Measurements from ENCODE around the gene BACH2. TPM values are rescaled to one million over a fixed set of nuclear protein-coding genes. Genes with fewer than 3 reads are reported as not detected.

The BACH2 gene
- polyA plus RNA-seq, 1 donor from 2014 or later: 45.5 TPM

DNA sequence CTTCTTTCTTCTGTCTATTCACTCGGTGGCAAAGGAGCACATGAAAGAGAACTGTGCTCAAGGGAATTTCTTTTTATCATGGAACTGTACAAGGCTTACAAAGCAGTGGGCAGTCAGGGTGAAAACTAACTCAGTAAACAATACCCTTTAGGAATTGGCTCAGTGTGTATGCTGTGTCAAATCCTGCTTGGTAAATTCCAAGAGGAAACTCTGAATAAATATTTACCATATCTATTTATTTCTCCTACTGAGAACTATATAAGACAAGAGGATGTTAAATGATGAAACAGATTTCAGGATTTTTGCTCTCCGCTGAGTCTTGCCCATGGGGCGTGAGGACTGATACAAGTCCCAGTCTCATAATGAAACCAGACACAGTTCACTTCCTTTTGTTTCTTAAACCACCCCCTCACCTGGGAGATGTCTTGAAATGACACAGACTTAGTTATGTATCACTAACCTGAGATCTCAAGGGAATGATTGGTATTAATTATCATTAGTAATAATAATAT lies 188.8 kb downstream of the BACH2 start:
- Histone ChIP-seq H3K4me3 (ENCODE audit: low read length) (no peak overlapping the region), H3K4me2 (ENCODE audit: low read length) (no peak overlapping the region), H3K9ac (ENCODE audit: low read length) (no peak overlapping the region), H3F3A (ENCODE audit: insufficient read depth, low read length, poor library complexity, severe bottlenecking) (no peaks in the 10 kb centered on the region), H3K9me2 (ENCODE audit: insufficient read depth, low read length) (no peaks in the 10 kb centered on the region), H3K27ac (ENCODE audit: low read length) (no peak overlapping the region), H3K27me3 (ENCODE audit: insufficient read depth, low read depth, low read length) (no peaks in the 10 kb centered on the region), H4K20me1 (ENCODE audit: insufficient read depth) (no peaks in the 10 kb centered on the region), H3K36me3 (ENCODE audit: insufficient read depth, low read length) (no peaks in the 10 kb centered on the region), H2AFZ (ENCODE audit: low read depth, low read length) (no peak overlapping the region), H3K79me2 (replicated peaks; ENCODE audit: insufficient read depth, low read length) (peaks cover 31% of the 10 kb centered on the region), H3K9me3 (ENCODE audit: low read length) (peaks cover 1% of the 10 kb centered on the region)
- TF ChIP-seq SMC3 (conservative IDR thresholded peaks at IDR 0.05; ENCODE audit: poor library complexity): no peak
- TF ChIP-seq POLR2AphosphoS5 (IDR thresholded peaks at IDR 0.05): no peak
- no peak for TF ChIP-seq RAD21 (conservative IDR thresholded peaks at IDR 0.05)
- TF ChIP-seq TAF1 (IDR thresholded peaks at IDR 0.05; ENCODE audit: low read depth): no peak

DNA sequence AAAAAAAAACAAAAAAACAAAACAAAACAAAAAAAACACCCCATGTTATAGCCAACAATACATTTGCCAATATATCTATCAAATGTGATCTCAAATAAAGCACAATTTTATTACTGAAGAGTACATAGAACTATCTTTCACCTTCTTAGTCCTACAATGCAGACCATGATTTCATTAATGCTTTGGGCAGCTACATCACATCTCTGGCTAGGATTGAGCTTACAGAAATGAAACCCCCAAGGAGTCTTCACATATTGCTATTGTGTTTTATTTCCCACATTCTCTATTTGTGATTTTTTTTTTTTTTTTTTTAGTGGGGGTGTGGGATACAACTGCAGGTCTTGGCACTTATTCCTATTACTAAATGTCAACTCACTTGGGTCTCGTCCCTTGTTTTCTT lies 189.3 kb downstream of the BACH2 start:
- H3K27me3 ChIP-seq (ENCODE audit: insufficient read depth, low read depth, low read length): no peaks in the 10 kb centered on the region
- TF ChIP-seq TAF1 (IDR thresholded peaks at IDR 0.05; ENCODE audit: low read depth) (no peak), EZH2 (IDR thresholded peaks at IDR 0.05; ENCODE audit: borderline replicate concordance, insufficient read depth, low read length, poor library complexity, severe bottlenecking) (no peak), EP300 (conservative IDR thresholded peaks at IDR 0.05; ENCODE audit: poor library complexity, severe bottlenecking) (no peak), MXI1 (conservative IDR thresholded peaks at IDR 0.05; ENCODE audit: poor library complexity, severe bottlenecking) (no peak), SMC3 (conservative IDR thresholded peaks at IDR 0.05; ENCODE audit: poor library complexity) (no peak), POLR2AphosphoS5 (IDR thresholded peaks at IDR 0.05) (no peak), RAD21 (conservative IDR thresholded peaks at IDR 0.05) (no peak)
- TF ChIP-seq, protein P1, sequence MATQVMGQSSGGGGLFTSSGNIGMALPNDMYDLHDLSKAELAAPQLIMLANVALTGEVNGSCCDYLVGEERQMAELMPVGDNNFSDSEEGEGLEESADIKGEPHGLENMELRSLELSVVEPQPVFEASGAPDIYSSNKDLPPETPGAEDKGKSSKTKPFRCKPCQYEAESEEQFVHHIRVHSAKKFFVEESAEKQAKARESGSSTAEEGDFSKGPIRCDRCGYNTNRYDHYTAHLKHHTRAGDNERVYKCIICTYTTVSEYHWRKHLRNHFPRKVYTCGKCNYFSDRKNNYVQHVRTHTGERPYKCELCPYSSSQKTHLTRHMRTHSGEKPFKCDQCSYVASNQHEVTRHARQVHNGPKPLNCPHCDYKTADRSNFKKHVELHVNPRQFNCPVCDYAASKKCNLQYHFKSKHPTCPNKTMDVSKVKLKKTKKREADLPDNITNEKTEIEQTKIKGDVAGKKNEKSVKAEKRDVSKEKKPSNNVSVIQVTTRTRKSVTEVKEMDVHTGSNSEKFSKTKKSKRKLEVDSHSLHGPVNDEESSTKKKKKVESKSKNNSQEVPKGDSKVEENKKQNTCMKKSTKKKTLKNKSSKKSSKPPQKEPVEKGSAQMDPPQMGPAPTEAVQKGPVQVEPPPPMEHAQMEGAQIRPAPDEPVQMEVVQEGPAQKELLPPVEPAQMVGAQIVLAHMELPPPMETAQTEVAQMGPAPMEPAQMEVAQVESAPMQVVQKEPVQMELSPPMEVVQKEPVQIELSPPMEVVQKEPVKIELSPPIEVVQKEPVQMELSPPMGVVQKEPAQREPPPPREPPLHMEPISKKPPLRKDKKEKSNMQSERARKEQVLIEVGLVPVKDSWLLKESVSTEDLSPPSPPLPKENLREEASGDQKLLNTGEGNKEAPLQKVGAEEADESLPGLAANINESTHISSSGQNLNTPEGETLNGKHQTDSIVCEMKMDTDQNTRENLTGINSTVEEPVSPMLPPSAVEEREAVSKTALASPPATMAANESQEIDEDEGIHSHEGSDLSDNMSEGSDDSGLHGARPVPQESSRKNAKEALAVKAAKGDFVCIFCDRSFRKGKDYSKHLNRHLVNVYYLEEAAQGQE (IDR thresholded peaks at IDR 0.05; ENCODE audit: borderline replicate concordance): no peak
- TF ChIP-seq, protein P2, sequence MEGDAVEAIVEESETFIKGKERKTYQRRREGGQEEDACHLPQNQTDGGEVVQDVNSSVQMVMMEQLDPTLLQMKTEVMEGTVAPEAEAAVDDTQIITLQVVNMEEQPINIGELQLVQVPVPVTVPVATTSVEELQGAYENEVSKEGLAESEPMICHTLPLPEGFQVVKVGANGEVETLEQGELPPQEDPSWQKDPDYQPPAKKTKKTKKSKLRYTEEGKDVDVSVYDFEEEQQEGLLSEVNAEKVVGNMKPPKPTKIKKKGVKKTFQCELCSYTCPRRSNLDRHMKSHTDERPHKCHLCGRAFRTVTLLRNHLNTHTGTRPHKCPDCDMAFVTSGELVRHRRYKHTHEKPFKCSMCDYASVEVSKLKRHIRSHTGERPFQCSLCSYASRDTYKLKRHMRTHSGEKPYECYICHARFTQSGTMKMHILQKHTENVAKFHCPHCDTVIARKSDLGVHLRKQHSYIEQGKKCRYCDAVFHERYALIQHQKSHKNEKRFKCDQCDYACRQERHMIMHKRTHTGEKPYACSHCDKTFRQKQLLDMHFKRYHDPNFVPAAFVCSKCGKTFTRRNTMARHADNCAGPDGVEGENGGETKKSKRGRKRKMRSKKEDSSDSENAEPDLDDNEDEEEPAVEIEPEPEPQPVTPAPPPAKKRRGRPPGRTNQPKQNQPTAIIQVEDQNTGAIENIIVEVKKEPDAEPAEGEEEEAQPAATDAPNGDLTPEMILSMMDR (IDR thresholded peaks at IDR 0.05; ENCODE audit: poor library complexity, severe bottlenecking): no peak
- H2AFZ ChIP-seq (ENCODE audit: low read depth, low read length): no peak overlapping the region
- H3K27ac ChIP-seq (ENCODE audit: low read length): no peak overlapping the region
- H4K20me1 ChIP-seq (ENCODE audit: insufficient read depth): no peaks in the 10 kb centered on the region
- H3K9me3 ChIP-seq (ENCODE audit: low read length): no peaks in the 10 kb centered on the region
- no peak overlapping the region for H3K9ac ChIP-seq (ENCODE audit: low read length)
- no peak overlapping the region for H3K4me2 ChIP-seq (ENCODE audit: low read length)
- H3K9me2 ChIP-seq (ENCODE audit: insufficient read depth, low read length): no peaks in the 10 kb centered on the region
- peaks cover 26% of the 10 kb centered on the region for H3K79me2 ChIP-seq (replicated peaks; ENCODE audit: insufficient read depth, low read length)
- H3K4me3 ChIP-seq (ENCODE audit: low read length): no peak overlapping the region
- H3F3A ChIP-seq (ENCODE audit: insufficient read depth, low read length, poor library complexity, severe bottlenecking): no peaks in the 10 kb centered on the region
- H3K36me3 ChIP-seq (ENCODE audit: insufficient read depth, low read length): no peaks in the 10 kb centered on the region
